ENCODE data around the gene XBP1. TPM values are rescaled to one million over a fixed set of nuclear protein-coding genes. Genes with fewer than 3 reads are reported as not detected.
A peak's percentile ranks its signal among the peaks of the same experiment; 100 is the strongest.

The XBP1 gene
- polyA plus RNA-seq, 10 donors, result 63.5 to 90.1 (median 73.3) TPM

DNA sequence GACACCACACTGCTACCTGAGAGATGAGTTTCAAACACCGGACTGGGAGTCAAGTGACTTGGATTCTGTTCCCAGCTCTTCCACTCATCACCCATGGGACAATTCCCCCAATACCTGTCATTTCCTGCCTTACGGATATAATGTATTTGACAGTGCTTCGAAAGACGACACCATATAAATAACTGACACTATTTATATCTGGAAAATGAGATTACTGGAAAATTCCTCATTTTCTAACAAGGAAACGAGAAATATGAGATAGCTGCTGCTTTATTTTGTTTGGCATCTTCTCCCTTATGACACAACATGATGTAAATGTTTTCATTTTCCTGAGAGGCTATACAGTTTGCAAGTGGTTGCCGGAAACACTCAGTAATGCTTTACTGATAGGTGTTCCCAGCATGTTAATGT is 49.9 kb downstream of the XBP1 start:
- DNase-seq, result peak; percentile 44 to 71 (median 67)

Other genes starting within 250 kb of the XBP1 start
- gene TTC28, start 120.7 kb downstream of the XBP1 start, polyA plus RNA-seq (ENCODE audit: insufficient read length in 10 of 10), result 10 to 100 TPM; 21.0 to 29.9 (median 24.9) TPM
- 10 to 100 TPM in 2 of 10 donors, 1 to 10 TPM in 8; 5.0 to 13.2 (median 8.5) TPM for gene CHEK2, start 58.7 kb downstream of the XBP1 start, polyA plus RNA-seq (ENCODE audit: insufficient read length in 10 of 10)
- gene HSCB, start 58.5 kb downstream of the XBP1 start, polyA plus RNA-seq (ENCODE audit: insufficient read length in 10 of 10), result 10 to 100 TPM; 16.1 to 23.0 (median 19.0) TPM
- gene CCDC117, start 27.9 kb downstream of the XBP1 start, polyA plus RNA-seq (ENCODE audit: insufficient read length in 10 of 10), result 10 to 100 TPM; 20.8 to 29.8 (median 24.1) TPM
- 10 to 100 TPM in 2 of 10 donors, 1 to 10 TPM in 8; 7.6 to 11.3 (median 9.0) TPM for gene ZNRF3, start 83.0 kb upstream of the XBP1 start, polyA plus RNA-seq (ENCODE audit: insufficient read length in 10 of 10)

Data from muscle of back (tissue), 11 donors.